HG03064 (cell line): ENCODE results near the gene GSG1L.

Experiments used
- ATAC-seq: cut with Tn5 transposase; IDR thresholded peaks from one replicate; pipeline ENCODE4 v1.9.1; 2021; ENCODE audit warnings: low read depth; ENCODE audit not compliant: unreplicated experiment

GSG1L gene

GRCh38 chr16:28033870-28034269, 29.6 kb downstream of the GSG1L start:
- ATAC-seq = no peak

GRCh38 chr16:28029387-28030002, 34.0 kb downstream of the GSG1L start:
- no peak for ATAC-seq

- no peak for ATAC-seq
These were observed 36.5 kb downstream of the GSG1L start for GRCh38 chr16:28027055-28027454.

GRCh38 chr16:28025631-28026030, 37.9 kb downstream of the GSG1L start:
- no peak for ATAC-seq

- no peak for ATAC-seq
These were observed 44.3 kb downstream of the GSG1L start for GRCh38 chr16:28019218-28019617.

GRCh38 chr16:28014851-28015250, 48.7 kb downstream of the GSG1L start:
- ATAC-seq = no peak

- no peak for ATAC-seq
These were observed 49.6 kb downstream of the GSG1L start for GRCh38 chr16:28013878-28014277.

- ATAC-seq = no peak
These were observed 50.1 kb downstream of the GSG1L start for GRCh38 chr16:28013392-28013791.

GRCh38 chr16:28011971-28012445, 51.5 kb downstream of the GSG1L start:
- no peak for ATAC-seq

GRCh38 chr16:28011223-28011622, 52.3 kb downstream of the GSG1L start:
- ATAC-seq = no peak

- ATAC-seq = no peak
These were observed 52.8 kb downstream of the GSG1L start for GRCh38 chr16:28010671-28011070.

GRCh38 chr16:28009586-28010373, 53.7 kb downstream of the GSG1L start:
- ATAC-seq = no peak

- no peak for ATAC-seq
These were observed 59.6 kb downstream of the GSG1L start for GRCh38 chr16:28003923-28004322.

GRCh38 chr16:28003021-28003865, 60.3 kb downstream of the GSG1L start:
- no peak for ATAC-seq

GRCh38 chr16:28001642-28002041, 61.9 kb downstream of the GSG1L start:
- ATAC-seq = no peak

GRCh38 chr16:28001184-28001583, 62.3 kb downstream of the GSG1L start:
- no peak for ATAC-seq

GRCh38 chr16:28000314-28001169, 63.0 kb downstream of the GSG1L start:
- ATAC-seq = no peak

GRCh38 chr16:27999687-28000086, 63.8 kb downstream of the GSG1L start:
- ATAC-seq = no peak

GRCh38 chr16:27995378-27995777, 68.1 kb downstream of the GSG1L start:
- ATAC-seq = no peak

- ATAC-seq = no peak
These were observed 68.8 kb downstream of the GSG1L start for GRCh38 chr16:27994686-27995085.
